Mesendoderm (in vitro differentiated cells): ENCODE data around the gene INSL3.

Experiments
- DNase-seq: peaks from one replicate; pipeline ENCODE4 v3.0.0; 2013
- H2AK5ac ChIP-seq: 2 replicates; pipeline ENCODE4 v1.6.1; 2013; ENCODE audit warnings: low read length, inconsistent platforms
- H2BK120ac ChIP-seq: 2 replicates; pipeline ENCODE4 v1.6.1; 2013; ENCODE audit warnings: low read depth, mild to moderate bottlenecking, low read length, moderate library complexity, mixed read lengths
- H2BK15ac ChIP-seq: replicated peaks from 2 replicates; pipeline ENCODE4 v1.6.1; 2013; ENCODE audit warnings: low read depth, mild to moderate bottlenecking, moderate library complexity
- H2BK5ac ChIP-seq: 2 replicates; pipeline ENCODE4 v1.6.1; 2013; ENCODE audit warnings: low read length, inconsistent platforms
- H3K18ac ChIP-seq: 2 replicates; pipeline ENCODE4 v1.6.1; 2013; ENCODE audit warnings: mild to moderate bottlenecking, low read length, mixed read lengths
- H3K23ac ChIP-seq: one replicate; pipeline ENCODE4 v1.6.1; 2013; ENCODE audit warnings: low read length
- H3K27ac ChIP-seq: 2 replicates; pipeline ENCODE4 v1.5.1; 2013; ENCODE audit warnings: low read depth, mild to moderate bottlenecking, inconsistent platforms, low read length, moderate library complexity
- H3K27me3 ChIP-seq: 2 replicates; pipeline ENCODE4 v1.6.1; 2013; ENCODE audit warnings: low read length, control low read depth, mild to moderate bottlenecking, inconsistent platforms; ENCODE audit not compliant: insufficient read depth, poor library complexity
- H3K36me3 ChIP-seq: 2 replicates; pipeline ENCODE4 v1.6.1; 2013; ENCODE audit warnings: low read length, inconsistent platforms; ENCODE audit not compliant: control insufficient read depth, insufficient read depth
- H3K4ac ChIP-seq: one replicate; pipeline ENCODE4 v1.6.1; 2013; ENCODE audit warnings: low read depth, mild to moderate bottlenecking, low read length, moderate library complexity
- H3K4me1 ChIP-seq: 2 replicates; pipeline ENCODE4 v1.6.1; 2013; ENCODE audit warnings: low read depth, low read length, inconsistent platforms; ENCODE audit not compliant: control insufficient read depth
- H3K4me2 ChIP-seq: 2 replicates; pipeline ENCODE4 v1.6.1; 2013; ENCODE audit warnings: low read length
- H3K4me3 ChIP-seq: 2 replicates; pipeline ENCODE4 v1.5.1; 2013; ENCODE audit warnings: mild to moderate bottlenecking, low read length
- H3K56ac ChIP-seq: one replicate; pipeline ENCODE4 v1.6.1; 2013; ENCODE audit warnings: low read length
- H3K79me1 ChIP-seq: 2 replicates; pipeline ENCODE4 v1.6.1; 2013; ENCODE audit warnings: low read length, inconsistent platforms
- H3K79me2 ChIP-seq: 2 replicates; pipeline ENCODE4 v1.6.1; 2013; ENCODE audit warnings: mild to moderate bottlenecking, low read length; ENCODE audit not compliant: control insufficient read depth, insufficient read depth
- H3K9ac ChIP-seq: 2 replicates; pipeline ENCODE4 v1.6.1; 2013; ENCODE audit warnings: low read length, inconsistent platforms
- H4K5ac ChIP-seq: one replicate; pipeline ENCODE4 v1.6.1; 2013; ENCODE audit warnings: low read length
- H4K8ac ChIP-seq: one replicate; pipeline ENCODE4 v1.6.1; 2013; ENCODE audit warnings: low read depth, mild to moderate bottlenecking, control low read depth, low read length, moderate library complexity
- WGBS: extraction: QIAGEN DNeasy Blood & Tissue Kit; methylation state at CpG from one replicate; pipeline ENCODE4 v1.1.7; 2013; ENCODE audit warnings: low lambda C conversion rate, missing lambda C conversion rate; ENCODE audit not compliant: insufficient coverage; ENCODE audit errors: extremely low coverage; 5-methylcytosine and 5-hydroxymethylcytosine counted together

INSL3 gene

DNA sequence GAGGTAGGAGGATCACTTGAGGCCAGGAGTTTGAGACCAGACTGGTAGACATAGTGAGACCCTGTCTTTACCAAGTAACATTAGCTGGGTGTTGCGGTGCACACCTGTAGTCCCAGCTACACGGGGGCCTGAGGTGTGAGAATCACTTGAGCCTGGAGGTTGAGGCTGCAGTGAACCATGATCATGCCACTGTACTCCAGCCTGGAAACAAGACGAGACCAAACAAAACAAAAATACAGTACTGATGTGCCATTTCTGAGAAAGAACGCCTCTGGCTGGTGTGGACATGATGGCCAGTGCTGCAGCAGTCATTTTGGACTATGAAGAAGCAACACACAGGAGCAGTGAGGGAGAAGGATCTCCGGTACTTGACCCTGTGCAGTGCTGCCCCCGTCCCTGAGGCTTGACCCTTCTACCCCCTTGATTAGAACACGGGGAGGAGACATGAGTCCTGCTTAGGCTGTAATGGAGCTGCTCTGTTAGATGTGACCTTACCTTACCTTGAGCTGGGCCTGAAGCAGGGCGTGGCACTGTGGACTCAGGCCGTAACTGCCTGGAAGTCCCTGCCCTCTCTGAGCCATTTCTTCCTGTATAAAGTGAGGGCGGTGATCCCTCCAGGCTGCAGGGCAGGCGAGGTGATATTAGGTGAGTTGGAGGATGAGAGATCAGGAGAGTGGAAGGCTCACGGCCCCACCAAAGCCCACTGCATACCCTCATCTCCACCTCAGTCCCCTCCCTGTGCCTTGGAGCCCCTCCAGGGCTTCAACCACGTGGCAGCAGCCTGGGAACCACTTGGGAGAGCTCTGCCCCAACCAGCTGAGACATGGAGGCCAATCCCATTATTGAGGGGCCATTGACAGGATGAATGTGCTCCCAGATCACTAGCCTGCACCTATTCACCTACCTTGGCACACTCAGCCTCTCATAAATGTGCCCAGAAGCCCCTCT, 44.3 kb upstream of the INSL3 start:
- H2BK5ac ChIP-seq, result no peak overlapping the region
- peak; percentile 55 for DNase-seq
- H4K8ac ChIP-seq, result no peak overlapping the region
- H2AK5ac ChIP-seq, result no peak overlapping the region
- no peaks in the 10 kb centered on the region for H3K27me3 ChIP-seq
- H3K9ac ChIP-seq, result no peak overlapping the region
- no peak overlapping the region for H3K27ac ChIP-seq
- no peaks in the 10 kb centered on the region for H3K4me1 ChIP-seq
- no peak overlapping the region for H3K4me2 ChIP-seq
- H4K5ac ChIP-seq, result no peak overlapping the region
- peaks cover 20% of the 10 kb centered on the region for H3K79me2 ChIP-seq
- H3K56ac ChIP-seq, result peak overlapping the region; percentile 42
- no peak overlapping the region for H3K4me3 ChIP-seq
- peaks cover 28% of the 10 kb centered on the region for H3K36me3 ChIP-seq
- H3K18ac ChIP-seq, result no peak overlapping the region
- no peak overlapping the region for H3K4ac ChIP-seq
- H3K23ac ChIP-seq, result no peak overlapping the region
- peaks cover 11% of the 10 kb centered on the region for H3K79me1 ChIP-seq
- WGBS, result no CpG with 5 or more reads among the region's 13 CpGs
- H2BK120ac ChIP-seq, result no peak overlapping the region
- no peak overlapping the region for H2BK15ac ChIP-seq

DNA sequence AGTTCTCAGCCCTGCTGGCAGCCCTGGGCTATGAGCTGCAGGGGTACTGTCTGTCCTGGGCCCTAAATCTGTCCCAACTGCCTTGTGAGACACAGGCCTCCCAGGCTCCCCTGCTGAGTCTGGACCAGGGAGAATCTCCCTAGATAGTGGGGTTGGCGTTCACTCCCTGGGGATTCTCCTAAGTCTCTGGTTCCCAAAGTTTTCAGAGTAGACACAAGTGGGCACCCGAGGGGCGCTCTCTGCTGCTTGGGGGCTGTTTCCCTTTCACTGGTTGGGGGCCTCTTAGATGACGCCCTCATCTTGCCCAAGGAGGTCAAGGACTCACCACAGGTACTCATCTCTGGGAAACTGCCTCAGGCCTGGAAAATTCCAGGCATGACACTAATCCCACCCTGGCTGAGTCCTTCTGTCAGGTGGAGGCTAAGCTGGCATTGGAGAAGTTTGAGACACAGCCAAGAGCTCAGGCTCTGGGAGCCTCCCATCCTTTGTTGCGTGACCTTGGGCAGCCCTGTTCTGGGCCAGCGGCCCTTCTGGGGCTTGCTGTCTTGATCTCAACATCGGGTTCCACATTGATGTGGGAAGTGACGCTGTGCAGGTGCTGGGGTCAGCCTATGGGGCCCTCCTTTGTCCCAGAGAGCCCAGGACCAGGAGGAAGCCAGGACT, 42.3 kb upstream of the INSL3 start:
- Histone ChIP-seq H2BK15ac (no peak overlapping the region), H3K36me3 (peaks cover 28% of the 10 kb centered on the region), H2BK5ac (no peak overlapping the region), H2BK120ac (no peak overlapping the region), H2AK5ac (no peak overlapping the region), H4K8ac (no peak overlapping the region), H3K9ac (no peak overlapping the region), H3K27me3 (no peaks in the 10 kb centered on the region), H3K4me2 (no peak overlapping the region), H3K4me1 (no peaks in the 10 kb centered on the region), H3K23ac (no peak overlapping the region), H3K18ac (no peak overlapping the region), H3K4me3 (no peak overlapping the region), H4K5ac (no peak overlapping the region), H3K79me2 (peaks cover 29% of the 10 kb centered on the region), H3K56ac (no peak overlapping the region), H3K79me1 (peaks cover 13% of the 10 kb centered on the region), H3K4ac (no peak overlapping the region), H3K27ac (no peak overlapping the region)
- no CpG with 5 or more reads among the region's 8 CpGs for WGBS
- no peak for DNase-seq

DNA sequence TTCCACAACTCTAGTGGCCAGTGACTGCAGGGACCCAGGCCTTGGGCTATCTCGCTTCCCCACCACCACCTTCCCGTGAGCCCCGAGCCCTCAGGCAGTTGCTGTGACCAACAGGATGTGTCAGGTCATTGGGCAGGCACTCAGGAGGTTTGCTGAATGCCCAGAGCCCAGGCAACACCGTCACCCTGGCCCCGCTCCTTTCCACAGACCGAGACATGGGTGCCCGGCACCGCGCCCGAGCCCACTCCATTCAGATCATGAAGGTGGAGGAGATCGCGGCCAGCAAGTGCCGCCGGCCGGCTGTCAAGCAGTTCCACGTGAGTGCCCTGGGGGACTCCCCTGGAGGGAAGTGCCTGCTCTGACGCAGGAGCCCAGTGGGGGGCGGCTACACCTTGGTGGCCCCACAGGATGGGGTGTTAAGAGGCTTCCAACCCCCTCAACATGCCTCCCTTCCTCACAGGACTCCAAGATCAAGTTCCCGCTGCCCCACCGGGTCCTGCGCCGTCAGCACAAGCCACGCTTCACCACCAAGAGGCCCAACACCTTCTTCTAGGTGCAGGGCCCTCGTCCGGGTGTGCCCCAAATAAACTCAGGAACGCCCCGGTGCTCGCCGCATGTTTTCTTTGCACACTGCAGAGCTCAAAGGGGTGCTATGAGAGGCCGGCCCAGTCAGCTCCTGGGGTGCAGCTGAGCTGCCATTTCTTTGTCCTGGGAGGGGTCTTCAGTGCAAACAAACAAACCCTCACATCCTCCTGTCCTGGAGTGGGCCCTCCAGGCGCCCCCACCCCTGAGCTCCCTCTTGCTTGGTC, 41.6 kb upstream of the INSL3 start:
- Histone ChIP-seq H3K4me3 (no peak overlapping the region), H3K79me2 (peaks cover 29% of the 10 kb centered on the region), H3K9ac (peak overlapping the region; percentile 38), H3K4me1 (no peaks in the 10 kb centered on the region), H3K27me3 (no peaks in the 10 kb centered on the region), H2AK5ac (no peak overlapping the region), H3K4me2 (no peak overlapping the region), H2BK120ac (no peak overlapping the region), H3K56ac (peak overlapping the region; percentile 34), H4K5ac (no peak overlapping the region), H3K27ac (no peak overlapping the region), H2BK5ac (no peak overlapping the region), H3K23ac (no peak overlapping the region), H3K79me1 (peaks cover 13% of the 10 kb centered on the region), H2BK15ac (no peak overlapping the region), H3K36me3 (peaks cover 28% of the 10 kb centered on the region), H4K8ac (no peak overlapping the region), H3K18ac (no peak overlapping the region), H3K4ac (no peak overlapping the region)
- WGBS, result no CpG with 5 or more reads among the region's 31 CpGs
- DNase-seq, result no peak

DNA sequence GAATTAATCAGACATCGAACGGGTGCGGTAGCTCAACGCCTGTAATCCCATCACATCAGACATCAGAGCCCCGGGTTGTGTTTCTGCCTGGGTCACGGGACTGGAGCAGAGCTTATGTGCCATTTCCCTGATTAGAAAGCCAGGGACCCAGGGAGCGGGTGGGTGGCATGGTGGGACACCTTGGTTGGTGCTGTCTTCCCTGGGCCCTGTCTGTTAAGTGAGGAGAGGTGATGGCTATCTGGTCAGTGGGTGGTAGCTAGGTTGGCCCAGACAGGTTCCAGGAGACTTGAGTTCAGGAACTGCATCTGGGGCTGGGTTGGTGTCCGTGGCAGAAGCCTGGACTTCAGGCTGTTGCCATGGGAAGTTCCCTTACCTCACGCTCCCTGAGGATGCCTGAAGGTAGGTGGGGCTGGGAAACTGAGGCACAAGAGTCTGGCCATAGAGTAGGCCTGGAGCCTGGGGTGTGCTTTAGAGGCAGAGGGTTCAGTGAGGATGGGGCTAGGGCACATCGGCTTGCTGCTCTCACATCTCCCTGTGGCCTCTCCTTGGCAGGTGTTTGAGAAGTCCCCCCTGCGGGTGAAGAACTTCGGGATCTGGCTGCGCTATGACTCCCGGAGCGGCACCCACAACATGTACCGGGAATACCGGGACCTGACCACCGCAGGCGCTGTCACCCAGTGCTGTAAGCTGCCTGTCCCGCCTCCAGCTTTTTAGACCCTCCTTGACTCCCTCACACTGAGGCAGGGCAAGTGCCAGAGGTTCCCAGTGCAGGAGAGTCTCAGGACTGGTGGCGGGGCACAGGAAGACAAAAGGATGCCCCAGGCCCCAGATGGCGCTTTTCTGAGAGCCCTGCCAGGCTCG, 40.5 kb upstream of the INSL3 start:
- no peak overlapping the region for H4K8ac ChIP-seq
- H3K23ac ChIP-seq, result peak overlapping the region; percentile 29
- H2BK5ac ChIP-seq, result no peak overlapping the region
- no peak overlapping the region for H4K5ac ChIP-seq
- DNase-seq, result no peak
- no peaks in the 10 kb centered on the region for H3K4me1 ChIP-seq
- H3K4me3 ChIP-seq, result peak overlapping the region; percentile 14
- no peak overlapping the region for H3K4ac ChIP-seq
- no peak overlapping the region for H2BK120ac ChIP-seq
- WGBS, result no CpG with 5 or more reads among the region's 23 CpGs
- H3K27me3 ChIP-seq, result no peaks in the 10 kb centered on the region
- peak overlapping the region; percentile 82 for H3K56ac ChIP-seq
- H2AK5ac ChIP-seq, result no peak overlapping the region
- H3K79me1 ChIP-seq, result peaks cover 13% of the 10 kb centered on the region
- peak overlapping the region; percentile 100 for H3K9ac ChIP-seq
- peaks cover 29% of the 10 kb centered on the region for H3K79me2 ChIP-seq
- H3K27ac ChIP-seq, result no peak overlapping the region
- peaks cover 28% of the 10 kb centered on the region for H3K36me3 ChIP-seq
- peak overlapping the region; percentile 16 for H3K4me2 ChIP-seq
- H3K18ac ChIP-seq, result no peak overlapping the region
- no peak overlapping the region for H2BK15ac ChIP-seq

DNA sequence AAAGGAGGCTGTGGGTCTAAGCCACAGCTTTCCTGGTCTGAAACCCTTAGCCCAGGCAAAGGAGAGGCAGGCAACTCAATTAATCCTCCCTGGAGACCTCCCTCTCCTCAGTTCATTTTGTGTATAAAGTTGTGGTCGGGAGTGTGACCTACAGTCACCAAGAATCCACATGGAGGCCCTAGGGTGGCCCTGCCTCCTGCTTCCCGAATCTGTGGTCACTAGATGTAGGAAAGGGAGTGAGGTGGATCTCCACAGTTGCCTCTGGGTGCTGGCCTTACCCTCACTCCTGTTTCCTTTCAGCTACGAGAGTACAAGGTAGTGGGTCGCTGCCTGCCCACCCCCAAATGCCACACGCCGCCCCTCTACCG, 39.7 kb upstream of the INSL3 start:
- Histone ChIP-seq H3K4ac (no peak overlapping the region), H3K27ac (no peak overlapping the region), H3K9ac (peak overlapping the region; percentile 100), H3K4me3 (peak overlapping the region; percentile 100), H4K5ac (no peak overlapping the region), H4K8ac (no peak overlapping the region), H2AK5ac (no peak overlapping the region), H3K4me1 (no peaks in the 10 kb centered on the region), H2BK5ac (no peak overlapping the region), H3K4me2 (peak overlapping the region; percentile 51), H3K56ac (peak overlapping the region; percentile 100), H3K79me1 (peaks cover 13% of the 10 kb centered on the region), H3K23ac (no peak overlapping the region), H2BK15ac (no peak overlapping the region), H3K27me3 (no peaks in the 10 kb centered on the region), H3K79me2 (peaks cover 29% of the 10 kb centered on the region), H3K18ac (no peak overlapping the region), H2BK120ac (no peak overlapping the region), H3K36me3 (peaks cover 28% of the 10 kb centered on the region)
- no peak for DNase-seq
- no CpG with 5 or more reads among the region's 7 CpGs for WGBS
